Karpas-422 (cell line): Measurements from ENCODE around the gene NFIA. TPM values are rescaled to one million over a fixed set of nuclear protein-coding genes. Genes with fewer than 3 reads are reported as not detected.

ENCODE experiments used
- DNase-seq: peaks from one replicate; pipeline ENCODE4 v3.0.0-alpha.2; 2015
- H2AFZ ChIP-seq: fragments of 200-600 bp; sonication (generic); 2 replicates; pipeline ENCODE4 v1.6.1; 2014; ENCODE audit warnings: antibody characterized with exemption, low read length, mixed read lengths
- H3K27ac ChIP-seq: fragments of 200-600 bp; sonication (generic); 2 replicates; pipeline ENCODE4 v1.5.1; 2014; ENCODE audit warnings: mild to moderate bottlenecking, low read length, moderate library complexity
- H3K27me3 ChIP-seq: fragments of 200-600 bp; sonication (generic); 2 replicates; pipeline ENCODE4 v1.6.1; 2014; ENCODE audit warnings: low read length, mixed read lengths
- H3K36me3 ChIP-seq: fragments of 200-600 bp; sonication (generic); 2 replicates; pipeline ENCODE4 v1.6.1; 2014; ENCODE audit warnings: low read length, mixed read lengths; ENCODE audit not compliant: insufficient read depth
- H3K4me1 ChIP-seq: fragments of 200-600 bp; sonication (generic); 2 replicates; pipeline ENCODE4 v1.6.1; 2014; ENCODE audit warnings: mild to moderate bottlenecking, low read length, mixed read lengths
- H3K4me2 ChIP-seq: fragments of 200-600 bp; sonication (generic); 2 replicates; pipeline ENCODE4 v1.6.1; 2014; ENCODE audit warnings: low read length, low read depth, mild to moderate bottlenecking; ENCODE audit not compliant: poor library complexity, severe bottlenecking
- H3K4me3 ChIP-seq: fragments of 200-600 bp; sonication (generic); 2 replicates; pipeline ENCODE4 v1.5.1; 2014; ENCODE audit warnings: mild to moderate bottlenecking, antibody characterized with exemption, low read length, mixed read lengths
- H3K79me2 ChIP-seq: fragments of 200-600 bp; sonication (generic); 2 replicates; pipeline ENCODE4 v1.6.1; 2014; ENCODE audit warnings: mild to moderate bottlenecking, low read length, mixed read lengths
- H3K9ac ChIP-seq: fragments of 200-600 bp; sonication (generic); 2 replicates; pipeline ENCODE4 v1.6.0; 2014; ENCODE audit warnings: low read length
- H3K9me2 ChIP-seq: fragments of 200-600 bp; sonication (generic), shearing (Covaris generic); replicated peaks from 2 replicates; pipeline ENCODE4 v1.6.0; 2014; ENCODE audit warnings: mild to moderate bottlenecking, low read length, moderate library complexity; ENCODE audit not compliant: insufficient read depth
- H3K9me3 ChIP-seq: fragments of 300-700, 200-600 bp; sonication (generic); 2 replicates; pipeline ENCODE4 v1.6.1; 2014; ENCODE audit warnings: low read length, mixed read lengths
- H4K20me1 ChIP-seq: fragments of 200-600 bp; sonication (generic); 2 replicates; pipeline ENCODE4 v1.6.1; 2014; ENCODE audit warnings: mild to moderate bottlenecking, antibody characterized with exemption, low read length, low read depth; ENCODE audit not compliant: insufficient read depth
- total RNA-seq: library from RNA; depleted of rRNA; stranded (reverse); fragments of >200 nt; shearing (Covaris generic); gene quantifications from 2 replicates; pipeline ENCODE4 v1.2.3, GENCODE V29; 2014; ENCODE audit warnings: low replicate concordance

NFIA gene
- total RNA-seq, 1 experiment from 2014 or later = 38.3 TPM

- no peak overlapping the region for H2AFZ ChIP-seq
- H3K27ac ChIP-seq = no peak overlapping the region; the same call in 1 of the 2 replicates
- peaks cover 40% of the 10 kb centered on the region for H3K4me1 ChIP-seq
- H3K9me3 ChIP-seq = no peaks in the 10 kb centered on the region
- H3K27me3 ChIP-seq = no peaks in the 10 kb centered on the region
- no peaks in the 10 kb centered on the region for H3K9me2 ChIP-seq
- no peak overlapping the region for H3K9ac ChIP-seq
- no peak overlapping the region for H3K4me2 ChIP-seq
- peaks cover 3% of the 10 kb centered on the region; the same call in 1 of the 2 replicates for H3K36me3 ChIP-seq
- no peaks in the 10 kb centered on the region for H4K20me1 ChIP-seq
- peaks cover 65% of the 10 kb centered on the region for H3K79me2 ChIP-seq
- no peak for DNase-seq
- H3K4me3 ChIP-seq = no peak overlapping the region
Observed at GRCh38 chr1:61109910-61110309, 27.5 kb downstream of the NFIA start.

DNA sequence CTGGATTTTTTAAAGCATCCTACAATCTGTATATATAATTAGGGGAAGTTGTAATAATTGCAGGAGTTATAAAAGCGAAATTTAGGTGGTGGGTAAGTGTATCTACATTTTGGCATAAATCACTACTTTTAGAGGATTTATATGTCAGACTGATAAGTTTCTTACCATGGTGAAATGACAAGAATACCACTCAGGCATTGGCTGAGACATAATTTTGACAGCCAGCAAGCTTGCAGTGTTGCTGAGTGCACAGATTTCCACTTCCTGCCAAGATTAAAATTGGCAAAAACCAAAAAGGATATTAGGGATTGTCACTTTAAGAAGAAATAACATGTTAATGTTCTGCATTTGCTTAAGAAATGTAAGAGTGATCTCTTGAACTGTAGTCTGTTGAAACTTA, 28.2 kb downstream of the NFIA start:
- Histone ChIP-seq H4K20me1 (no peaks in the 10 kb centered on the region), H3K4me3 (no peak overlapping the region), H3K27me3 (no peaks in the 10 kb centered on the region), H2AFZ (no peak overlapping the region), H3K9ac (no peak overlapping the region), H3K4me1 (peaks cover 40% of the 10 kb centered on the region), H3K79me2 (peaks cover 63% of the 10 kb centered on the region), H3K4me2 (no peak overlapping the region), H3K9me3 (no peaks in the 10 kb centered on the region), H3K27ac (no peak overlapping the region), H3K36me3 (peaks cover 3% of the 10 kb centered on the region; the same call in 1 of the 2 replicates), H3K9me2 (no peaks in the 10 kb centered on the region)
- DNase-seq = no peak

- Histone ChIP-seq H3K79me2 (peaks cover 62% of the 10 kb centered on the region), H2AFZ (no peak overlapping the region), H3K9me3 (no peaks in the 10 kb centered on the region), H3K9me2 (no peaks in the 10 kb centered on the region), H3K36me3 (peaks cover 3% of the 10 kb centered on the region; the same call in 1 of the 2 replicates), H3K4me1 (peaks cover 40% of the 10 kb centered on the region), H3K4me3 (no peak overlapping the region), H3K9ac (no peak overlapping the region), H3K27ac (no peak overlapping the region), H4K20me1 (no peaks in the 10 kb centered on the region), H3K27me3 (no peaks in the 10 kb centered on the region), H3K4me2 (no peak overlapping the region)
- no peak for DNase-seq
Observed at GRCh38 chr1:61111084-61112004, 29.0 kb downstream of the NFIA start.

DNA sequence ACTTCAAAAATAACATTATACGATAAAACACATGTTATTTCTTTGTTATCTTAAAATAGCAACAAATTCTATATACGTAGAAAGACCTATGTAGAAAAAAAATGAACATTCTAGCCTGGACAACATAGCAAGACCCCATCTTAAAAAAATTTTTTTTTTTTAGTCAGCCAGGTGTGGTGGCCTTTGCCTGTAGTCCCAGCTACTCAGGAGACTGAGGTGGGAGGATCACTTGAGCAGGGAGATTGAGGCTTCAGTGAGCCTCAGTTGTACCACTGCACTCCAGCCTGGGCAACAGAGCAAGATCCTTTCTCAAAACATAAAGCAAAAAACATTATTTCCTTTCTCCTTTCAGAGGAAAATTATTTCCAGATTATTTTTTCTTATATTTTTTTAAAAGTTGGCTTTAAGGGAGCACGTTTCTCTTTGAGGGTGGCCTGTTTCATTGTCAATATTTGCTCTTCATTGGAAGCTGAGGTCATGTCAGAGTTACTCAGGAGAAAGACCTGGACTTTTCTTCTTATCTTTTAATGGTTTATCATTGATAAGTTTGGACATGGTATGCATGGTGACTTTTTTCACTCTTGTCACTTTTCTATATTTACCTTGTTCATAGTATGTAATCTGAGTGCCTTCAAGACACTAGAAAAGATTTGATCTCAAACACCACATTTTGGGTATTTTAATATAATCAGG, 32.0 kb downstream of the NFIA start:
- Histone ChIP-seq H3K9ac (no peak overlapping the region), H2AFZ (no peak overlapping the region), H4K20me1 (no peaks in the 10 kb centered on the region), H3K4me3 (no peak overlapping the region), H3K36me3 (peaks cover 3% of the 10 kb centered on the region; the same call in 1 of the 2 replicates), H3K4me1 (peaks cover 40% of the 10 kb centered on the region), H3K9me3 (no peaks in the 10 kb centered on the region), H3K27ac (no peak overlapping the region), H3K9me2 (no peaks in the 10 kb centered on the region), H3K79me2 (peaks cover 63% of the 10 kb centered on the region), H3K27me3 (no peaks in the 10 kb centered on the region), H3K4me2 (no peak overlapping the region)
- no peak for DNase-seq

- Histone ChIP-seq H3K27me3 (no peaks in the 10 kb centered on the region), H3K4me3 (no peak overlapping the region), H3K9me3 (no peaks in the 10 kb centered on the region), H3K4me2 (no peak overlapping the region), H2AFZ (no peak overlapping the region), H3K9me2 (no peaks in the 10 kb centered on the region), H3K36me3 (peaks cover 3% of the 10 kb centered on the region; the same call in 1 of the 2 replicates), H3K4me1 (peaks cover 43% of the 10 kb centered on the region), H3K27ac (no peak overlapping the region), H4K20me1 (no peaks in the 10 kb centered on the region), H3K9ac (no peak overlapping the region), H3K79me2 (peaks cover 66% of the 10 kb centered on the region)
- no peak for DNase-seq
Observed at GRCh38 chr1:61115436-61115835, 33.1 kb downstream of the NFIA start.

DNA sequence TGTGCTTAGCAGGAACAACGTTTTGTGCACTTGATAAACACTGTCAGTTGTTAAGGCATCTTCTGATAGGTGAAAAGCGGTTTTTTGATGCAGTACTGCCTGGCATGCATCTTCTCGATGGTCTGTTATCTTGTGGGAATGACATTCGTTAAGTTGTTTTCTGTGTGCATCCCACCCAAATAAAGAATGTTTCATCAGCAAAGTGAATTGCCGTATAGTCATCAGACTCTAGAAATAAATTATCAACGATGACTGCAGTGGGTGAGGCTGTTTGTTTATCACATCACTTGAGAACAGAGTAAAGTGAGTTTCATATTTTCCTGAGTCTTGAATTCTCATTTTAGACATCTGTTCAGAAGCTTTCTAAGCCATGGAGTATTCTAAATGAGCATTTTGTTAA, 34.1 kb downstream of the NFIA start:
- H3K9ac ChIP-seq = no peak overlapping the region
- peaks cover 66% of the 10 kb centered on the region for H3K79me2 ChIP-seq
- no peak overlapping the region for H3K27ac ChIP-seq

GRCh38 chr1:61117283-61117682, 34.9 kb downstream of the NFIA start:
- DNase-seq = no peak
- no peak overlapping the region for H3K4me2 ChIP-seq
- peaks cover 46% of the 10 kb centered on the region for H3K4me1 ChIP-seq
- H3K9me2 ChIP-seq = no peaks in the 10 kb centered on the region
- no peaks in the 10 kb centered on the region for H3K9me3 ChIP-seq
- peaks cover 69% of the 10 kb centered on the region for H3K79me2 ChIP-seq
- H3K27ac ChIP-seq = no peak overlapping the region
- H3K36me3 ChIP-seq = no peaks in the 10 kb centered on the region
- H2AFZ ChIP-seq = no peak overlapping the region
- H3K9ac ChIP-seq = no peak overlapping the region
- no peaks in the 10 kb centered on the region for H3K27me3 ChIP-seq
- no peaks in the 10 kb centered on the region for H4K20me1 ChIP-seq
- H3K4me3 ChIP-seq = no peak overlapping the region

More for the DNA sequence above, 34.1 kb downstream of the NFIA start:
- H3K4me3 ChIP-seq = no peak overlapping the region
- no peaks in the 10 kb centered on the region for H3K9me3 ChIP-seq
- peaks cover 3% of the 10 kb centered on the region; the same call in 1 of the 2 replicates for H3K36me3 ChIP-seq
- no peak overlapping the region for H2AFZ ChIP-seq
- peaks cover 45% of the 10 kb centered on the region for H3K4me1 ChIP-seq
- no peaks in the 10 kb centered on the region for H3K9me2 ChIP-seq
- no peaks in the 10 kb centered on the region for H4K20me1 ChIP-seq
- no peak for DNase-seq
- no peaks in the 10 kb centered on the region for H3K27me3 ChIP-seq
- no peak overlapping the region for H3K4me2 ChIP-seq

DNA sequence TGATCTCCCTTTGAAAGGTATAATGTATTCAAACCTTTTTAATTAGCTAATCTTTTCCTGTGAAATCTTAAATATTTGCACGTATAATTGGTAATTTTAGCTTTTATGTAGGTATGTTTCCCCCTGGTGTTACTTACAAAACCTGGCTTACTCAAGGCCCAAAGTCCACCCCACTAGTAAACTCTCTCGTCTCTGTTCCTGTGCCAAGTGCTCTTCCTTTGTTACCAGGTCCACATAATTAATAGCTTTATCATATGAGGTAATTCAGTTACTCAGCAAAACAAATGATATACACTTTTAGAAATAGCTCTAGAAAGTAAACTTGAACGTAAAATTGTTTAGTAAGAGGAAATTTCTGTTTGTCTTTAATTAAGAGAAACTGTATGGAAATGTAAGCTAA, 36.7 kb downstream of the NFIA start:
- peaks cover 75% of the 10 kb centered on the region for H3K79me2 ChIP-seq
- H3K4me2 ChIP-seq = peak overlapping the region; percentile 56
- no peak overlapping the region for H3K9ac ChIP-seq

More for the DNA sequence above, 36.7 kb downstream of the NFIA start:
- no peak overlapping the region for H3K27ac ChIP-seq
- no peak overlapping the region for H2AFZ ChIP-seq
- H3K4me3 ChIP-seq = no peak overlapping the region
- no peaks in the 10 kb centered on the region for H3K9me3 ChIP-seq
- H3K27me3 ChIP-seq = no peaks in the 10 kb centered on the region
- H3K36me3 ChIP-seq = no peaks in the 10 kb centered on the region
- H3K4me1 ChIP-seq = peaks cover 57% of the 10 kb centered on the region
- H4K20me1 ChIP-seq = no peaks in the 10 kb centered on the region
- no peaks in the 10 kb centered on the region for H3K9me2 ChIP-seq
- DNase-seq = no peak
